Activated CD4-positive, alpha-beta T cell treated with anti-CD3 and anti-CD28 coated beads, Interleukin-2, amount 10 ng/mL, durations not matched to agents 7 days and 5 days (primary cell): ENCODE results near the gene GRID2. TPM values are rescaled to one million over a fixed set of nuclear protein-coding genes. Genes with fewer than 3 reads are reported as not detected.

Experiments used
- CTCF ChIA-PET: fragments of 350-600 bp; sonication (Branson Sonifier 250); formaldehyde crosslinking; loops from one replicate; lab custom pipeline; 2021; ENCODE audit warnings: antibody characterized with exemption; lab: Charles Lee
- POLR2A ChIA-PET: fragments of 350-600 bp; sonication (Branson Sonifier 250); formaldehyde crosslinking; loops from one replicate; lab custom pipeline; 2021; ENCODE audit warnings: antibody characterized with exemption; lab: Charles Lee
- DNase-seq: peaks from one replicate; pipeline ENCODE4 v3.0.0-alpha.2; 2020
- H3K27ac Mint-ChIP-seq: one replicate; pipeline ENCODE4 v1.8.0; 2021; ENCODE audit warnings: mild to moderate bottlenecking, moderate library complexity, mixed read lengths
- H3K27me3 Mint-ChIP-seq: one replicate; pipeline ENCODE4 v1.8.0; 2021; ENCODE audit warnings: mixed read lengths
- H3K36me3 Mint-ChIP-seq: one replicate; pipeline ENCODE4 v1.8.0; 2021; ENCODE audit warnings: low read depth, mixed read lengths
- H3K4me1 Mint-ChIP-seq: one replicate; pipeline ENCODE4 v1.8.0; 2021; ENCODE audit warnings: mixed read lengths
- H3K4me3 Mint-ChIP-seq: one replicate; pipeline ENCODE4 v1.8.0; 2021; ENCODE audit warnings: mild to moderate bottlenecking, moderate library complexity, mixed read lengths
- H3K9me3 Mint-ChIP-seq: one replicate; pipeline ENCODE4 v1.8.0; 2021; ENCODE audit warnings: mixed read lengths
- total RNA-seq, 2 experiments: library from RNA; stranded (reverse); gene quantifications; one replicate each; pipeline ENCODE4 v1.2.3, GENCODE V29; 2021

The GRID2 gene
- total RNA-seq, 2 experiments from 2014 or later, result not detected

DNA sequence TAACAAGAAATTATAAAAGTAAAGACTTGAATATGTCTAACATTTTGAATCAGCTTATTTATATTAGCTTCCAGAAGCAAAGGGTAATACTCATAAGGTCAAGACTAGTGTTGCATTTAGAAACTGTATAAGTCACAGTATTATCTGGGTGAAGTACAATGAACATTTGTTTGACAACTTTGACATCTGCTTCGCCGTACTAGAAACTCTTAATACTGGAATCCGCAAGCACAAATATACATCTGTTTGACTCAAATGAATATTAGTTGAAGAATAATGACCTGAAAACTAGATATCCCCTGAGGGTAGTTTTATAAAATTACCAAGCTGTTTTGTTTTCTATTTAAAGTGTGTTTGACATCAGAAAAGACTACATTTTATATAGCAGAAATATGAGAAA lies 1389.4 kb downstream of the GRID2 start:
- Mint-ChIP-seq H3K4me1 (no peaks in the 10 kb centered on the region), H3K36me3 (no peaks in the 10 kb centered on the region), H3K27me3 (no peaks in the 10 kb centered on the region), H3K27ac (no peak overlapping the region), H3K9me3 (no peaks in the 10 kb centered on the region), H3K4me3 (no peak overlapping the region)
- CTCF ChIA-PET, result no interaction called here
- POLR2A ChIA-PET, result no interaction called here
- no peak for DNase-seq

DNA sequence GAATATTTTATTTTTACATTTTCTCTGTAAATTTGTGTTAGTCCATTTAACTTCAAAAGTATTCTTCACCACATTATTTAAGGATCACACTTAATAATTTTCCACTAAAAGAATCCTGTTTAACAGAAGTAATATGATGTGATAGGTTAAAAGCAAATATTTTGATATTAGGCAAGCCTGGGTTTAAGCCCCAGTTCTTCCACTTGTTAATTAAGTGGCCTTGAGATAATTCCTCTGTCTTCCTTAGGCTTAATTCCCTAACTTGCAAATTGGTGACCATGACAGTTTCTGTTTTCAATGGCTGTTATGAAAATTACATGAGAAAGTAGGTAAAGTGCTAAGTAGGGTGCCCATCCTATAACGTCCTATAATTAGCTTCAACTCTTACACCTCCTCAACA lies 1394.9 kb downstream of the GRID2 start:
- Mint-ChIP-seq H3K36me3 (no peaks in the 10 kb centered on the region), H3K4me3 (no peak overlapping the region), H3K27ac (no peak overlapping the region), H3K4me1 (no peaks in the 10 kb centered on the region), H3K9me3 (no peaks in the 10 kb centered on the region), H3K27me3 (no peaks in the 10 kb centered on the region)
- DNase-seq, result no peak
- POLR2A ChIA-PET, result no interaction called here
- CTCF ChIA-PET, result no interaction called here

DNA sequence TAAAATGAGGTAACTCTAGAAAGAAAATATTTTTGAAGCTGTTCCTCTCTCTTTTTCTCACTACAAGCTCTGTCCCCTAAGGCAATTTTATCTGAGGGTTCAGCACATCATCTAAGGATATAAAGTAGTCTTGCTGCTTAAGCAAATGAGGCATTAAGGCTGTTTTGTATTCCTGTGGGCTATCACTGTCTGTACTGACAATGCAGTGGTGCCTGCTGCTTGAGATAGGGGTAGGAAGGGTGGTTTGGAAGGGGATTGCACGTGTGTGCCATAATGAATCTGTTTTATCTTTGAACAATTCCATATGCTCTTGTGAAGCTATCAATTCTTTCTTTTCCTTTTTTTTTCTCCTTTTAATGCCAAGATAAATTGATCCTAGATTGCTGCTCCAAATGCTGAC lies 1396.8 kb downstream of the GRID2 start:
- Mint-ChIP-seq H3K9me3 (no peaks in the 10 kb centered on the region), H3K36me3 (no peaks in the 10 kb centered on the region), H3K27me3 (no peaks in the 10 kb centered on the region), H3K4me1 (no peaks in the 10 kb centered on the region), H3K27ac (no peak overlapping the region), H3K4me3 (no peak overlapping the region)
- ChIA-PET POLR2A (no interaction called here), CTCF (no interaction called here)
- no peak for DNase-seq

DNA sequence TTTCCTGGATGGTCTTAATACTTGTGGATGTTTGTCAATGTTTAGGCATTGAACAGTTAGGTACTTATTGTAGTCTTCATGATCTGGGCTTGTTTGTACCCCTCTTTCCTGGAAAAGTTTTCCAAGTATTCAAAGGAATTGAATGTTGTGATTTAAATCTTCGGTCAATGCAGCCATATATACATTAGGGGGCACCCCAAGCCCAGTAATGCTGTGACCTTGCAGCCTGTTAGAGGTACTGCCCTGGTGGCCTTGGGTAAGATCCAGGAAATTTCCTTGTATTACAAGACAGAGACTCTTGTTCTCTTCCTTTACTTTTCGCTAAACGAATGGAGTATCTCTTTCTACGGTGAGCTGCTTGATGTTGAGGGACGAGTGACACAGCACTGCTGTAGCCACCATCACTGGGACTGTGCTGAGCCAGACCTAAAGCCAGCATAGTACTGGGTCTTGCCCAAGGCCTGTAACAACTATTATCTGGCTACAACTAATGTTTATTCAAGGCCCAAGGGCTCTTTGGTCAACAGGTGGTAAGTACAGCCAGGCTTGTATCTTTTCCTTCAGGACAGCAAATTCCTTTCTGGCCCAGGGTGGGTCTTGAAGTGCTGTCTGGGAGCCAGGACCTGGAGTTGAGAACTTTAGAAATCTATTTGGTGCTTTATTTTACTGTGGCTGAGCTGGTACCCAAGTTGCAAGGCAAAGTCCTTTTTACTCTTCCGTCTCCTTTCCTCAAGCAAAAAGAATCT lies 1406.5 kb downstream of the GRID2 start:
- POLR2A ChIA-PET, result no interaction called here

DNA sequence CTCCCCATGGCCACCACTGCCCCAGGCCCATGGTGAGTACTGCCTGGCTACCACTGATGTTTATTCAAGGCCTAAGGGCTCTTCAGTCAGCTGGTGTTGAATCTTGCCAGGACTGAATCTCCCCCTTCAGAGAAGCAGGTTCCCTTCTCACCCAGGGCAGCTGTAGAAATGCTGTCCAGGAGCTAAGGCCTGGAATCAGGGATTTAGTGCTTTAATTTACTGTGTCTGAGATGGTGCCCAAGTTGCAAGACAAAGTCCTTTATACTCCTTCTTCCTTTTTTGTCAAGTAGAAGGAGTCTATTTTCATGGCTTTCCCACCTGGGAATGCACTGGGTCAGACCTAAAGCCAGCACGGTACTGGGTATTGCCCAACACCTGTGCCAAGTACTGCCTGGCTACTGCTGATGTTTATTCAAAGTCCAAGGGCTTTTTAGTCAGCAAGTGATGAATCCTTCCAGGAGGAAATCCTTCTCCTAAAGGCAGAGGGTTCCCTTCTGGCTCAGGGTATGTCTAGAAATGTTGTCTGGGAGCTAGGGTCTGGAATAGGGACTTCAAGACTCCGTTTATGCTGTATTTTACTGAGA lies 1407.2 kb downstream of the GRID2 start:
- Mint-ChIP-seq H3K4me3 (no peak overlapping the region), H3K9me3 (no peaks in the 10 kb centered on the region), H3K36me3 (no peaks in the 10 kb centered on the region), H3K27me3 (no peaks in the 10 kb centered on the region), H3K27ac (no peak overlapping the region), H3K4me1 (no peaks in the 10 kb centered on the region)
- POLR2A ChIA-PET, result no interaction called here
- DNase-seq, result no peak
- CTCF ChIA-PET, result no interaction called here

More for the DNA sequence above, 1406.5 kb downstream of the GRID2 start:
- Mint-ChIP-seq H3K4me1 (no peaks in the 10 kb centered on the region), H3K9me3 (no peaks in the 10 kb centered on the region), H3K36me3 (no peaks in the 10 kb centered on the region), H3K4me3 (no peak overlapping the region), H3K27me3 (no peaks in the 10 kb centered on the region), H3K27ac (no peak overlapping the region)
- DNase-seq, result no peak
- CTCF ChIA-PET, result no interaction called here

DNA sequence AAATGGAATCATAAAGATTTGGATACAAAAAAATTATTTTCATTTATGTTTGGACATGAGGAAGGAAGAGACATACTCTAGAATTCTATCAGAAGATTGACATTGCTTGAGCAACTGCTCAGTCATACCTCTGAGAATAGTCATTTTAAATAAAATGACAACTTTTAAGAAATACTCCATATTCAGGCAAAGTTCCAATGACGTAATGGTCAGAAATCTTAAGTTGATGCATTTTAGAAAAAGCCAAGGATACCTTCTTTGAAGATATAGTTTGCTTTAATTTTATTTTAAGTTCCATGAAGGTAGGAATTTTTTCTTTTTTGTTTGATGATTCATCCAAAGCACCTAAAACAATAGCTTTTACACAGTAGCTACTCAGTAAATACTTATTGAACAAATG lies 1414.5 kb downstream of the GRID2 start:
- Mint-ChIP-seq H3K4me3 (no peak overlapping the region), H3K4me1 (no peaks in the 10 kb centered on the region), H3K27ac (no peak overlapping the region), H3K27me3 (no peaks in the 10 kb centered on the region), H3K9me3 (no peaks in the 10 kb centered on the region), H3K36me3 (no peaks in the 10 kb centered on the region)
- no peak for DNase-seq
- CTCF ChIA-PET, result no interaction called here
- POLR2A ChIA-PET, result no interaction called here

DNA sequence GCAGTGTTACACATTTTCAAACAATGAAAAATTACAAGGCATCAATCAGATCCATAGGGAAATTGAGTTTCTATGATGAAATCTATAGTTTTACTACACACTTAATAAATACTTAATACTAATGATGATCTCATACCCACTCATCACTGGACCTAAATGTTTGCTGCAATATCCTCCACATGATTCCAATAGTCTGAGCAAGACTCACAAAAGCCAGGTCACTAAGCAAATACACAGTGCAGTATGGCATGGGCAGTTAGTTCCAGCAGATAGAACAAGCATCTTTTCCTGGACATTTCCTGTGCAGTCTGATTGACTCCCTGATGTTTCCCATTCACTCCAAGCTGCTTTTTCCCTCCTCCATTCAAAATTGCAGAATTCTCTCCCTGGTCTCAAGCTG lies 1415.8 kb downstream of the GRID2 start:
- ChIA-PET CTCF (no interaction called here), POLR2A (no interaction called here)
- Mint-ChIP-seq H3K27me3 (no peaks in the 10 kb centered on the region), H3K9me3 (no peaks in the 10 kb centered on the region), H3K27ac (no peak overlapping the region), H3K4me3 (no peak overlapping the region), H3K36me3 (no peaks in the 10 kb centered on the region), H3K4me1 (no peaks in the 10 kb centered on the region)
- DNase-seq, result no peak

DNA sequence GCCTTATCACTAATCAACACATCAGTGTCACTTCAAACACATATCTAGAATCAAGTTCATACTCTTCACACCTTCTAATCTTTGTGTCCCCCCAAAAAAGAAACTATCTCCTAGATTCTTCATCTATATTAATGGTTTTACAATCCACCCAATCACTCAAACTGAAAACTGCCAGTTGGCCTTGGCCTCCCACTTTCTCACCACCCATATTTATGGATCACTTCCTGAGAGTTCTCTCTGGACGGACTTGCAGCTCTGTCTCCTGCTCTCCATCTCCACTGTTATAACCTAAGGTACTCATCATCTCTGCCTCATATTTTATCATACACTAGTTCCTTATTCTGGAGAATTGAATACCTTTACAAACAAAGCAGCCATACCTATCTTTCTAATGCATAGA lies 1418.7 kb downstream of the GRID2 start:
- POLR2A ChIA-PET, result no interaction called here
- Mint-ChIP-seq H3K36me3 (no peaks in the 10 kb centered on the region), H3K27me3 (no peaks in the 10 kb centered on the region), H3K27ac (no peak overlapping the region), H3K9me3 (no peaks in the 10 kb centered on the region), H3K4me3 (no peak overlapping the region), H3K4me1 (no peaks in the 10 kb centered on the region)
- no peak for DNase-seq
- CTCF ChIA-PET, result no interaction called here

DNA sequence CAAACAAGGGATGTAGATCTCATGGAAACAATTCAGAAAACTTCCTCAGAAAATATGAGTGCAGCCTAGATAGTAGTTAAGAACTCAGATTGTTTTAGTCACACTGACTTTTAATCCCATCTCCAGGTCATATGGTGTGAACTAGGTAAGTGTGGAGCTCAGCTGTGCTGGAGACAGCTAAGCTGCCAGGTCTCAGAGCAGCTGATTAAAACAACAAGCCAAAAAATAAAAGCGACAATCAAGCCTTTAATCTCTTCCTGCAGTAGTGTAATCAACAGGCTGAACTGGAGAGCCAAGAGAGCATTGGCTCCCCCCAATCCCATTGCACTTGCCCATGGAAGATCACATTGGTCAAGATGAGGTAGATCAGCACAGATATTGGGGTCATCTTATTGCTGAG lies 1426.5 kb downstream of the GRID2 start:
- Mint-ChIP-seq H3K9me3 (no peaks in the 10 kb centered on the region), H3K4me3 (no peak overlapping the region), H3K27me3 (no peaks in the 10 kb centered on the region), H3K36me3 (no peaks in the 10 kb centered on the region), H3K4me1 (no peaks in the 10 kb centered on the region), H3K27ac (no peak overlapping the region)
- CTCF ChIA-PET, result no interaction called here
- POLR2A ChIA-PET, result no interaction called here
- DNase-seq, result no peak

DNA sequence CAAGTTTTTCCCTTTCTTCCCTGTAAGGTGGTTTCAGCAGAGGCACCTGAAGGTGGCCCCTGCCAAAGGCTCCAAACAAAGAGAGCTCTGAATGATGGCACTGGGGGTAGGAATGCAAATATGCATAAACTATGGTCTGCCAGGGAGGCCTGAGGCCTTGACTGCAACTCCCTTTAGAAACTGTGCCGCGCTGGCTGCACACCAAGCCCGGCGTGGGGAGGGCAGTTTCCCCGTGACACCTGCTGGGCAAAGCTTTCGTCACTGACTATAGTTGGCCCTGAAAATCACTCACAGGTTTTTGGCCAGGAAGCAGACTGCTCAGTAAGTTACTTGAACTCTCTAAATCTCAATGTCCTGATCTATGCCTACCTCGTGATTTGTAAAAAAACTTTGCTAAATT lies 1427.0 kb downstream of the GRID2 start:
- Mint-ChIP-seq H3K36me3 (no peaks in the 10 kb centered on the region), H3K9me3 (no peaks in the 10 kb centered on the region), H3K4me1 (no peaks in the 10 kb centered on the region), H3K27me3 (no peaks in the 10 kb centered on the region), H3K27ac (no peak overlapping the region), H3K4me3 (no peak overlapping the region)
- ChIA-PET POLR2A (no interaction called here), CTCF (interaction anchor here (1.4 kb wide), 1 partner anchor 12 kb away, joined by 3 read pairs; no protein-coding TSS in a partner anchor)
- no peak for DNase-seq

DNA sequence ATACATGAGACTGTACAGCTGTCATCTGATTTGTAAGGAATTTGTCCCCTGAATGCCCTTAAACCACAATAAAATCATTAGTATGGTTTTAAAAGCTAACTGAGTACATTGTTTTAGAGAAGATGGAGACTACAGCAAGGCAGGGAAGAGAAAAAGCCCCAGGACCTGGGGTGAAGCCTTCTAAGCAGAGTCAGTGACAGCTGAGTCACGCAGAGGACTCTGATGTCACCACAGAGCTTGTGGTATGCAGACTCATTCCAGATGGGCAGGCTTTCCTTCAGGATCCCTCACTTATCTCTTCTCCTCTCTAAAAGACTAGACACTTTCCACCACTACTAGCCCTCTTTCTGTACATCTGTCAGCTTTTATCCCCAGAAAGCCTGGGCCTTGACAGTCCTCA lies 1427.7 kb downstream of the GRID2 start:
- H3K27ac Mint-ChIP-seq, result no peak overlapping the region
- ChIA-PET CTCF (interaction anchor here (1.4 kb wide), 1 partner anchor 11 kb away, joined by 3 read pairs; no protein-coding TSS in a partner anchor), POLR2A (no interaction called here)
- H3K4me1 Mint-ChIP-seq, result no peaks in the 10 kb centered on the region
- H3K4me3 Mint-ChIP-seq, result no peak overlapping the region
- DNase-seq, result no peak
- no peaks in the 10 kb centered on the region for H3K9me3 Mint-ChIP-seq
- H3K36me3 Mint-ChIP-seq, result no peaks in the 10 kb centered on the region
- H3K27me3 Mint-ChIP-seq, result no peaks in the 10 kb centered on the region

DNA sequence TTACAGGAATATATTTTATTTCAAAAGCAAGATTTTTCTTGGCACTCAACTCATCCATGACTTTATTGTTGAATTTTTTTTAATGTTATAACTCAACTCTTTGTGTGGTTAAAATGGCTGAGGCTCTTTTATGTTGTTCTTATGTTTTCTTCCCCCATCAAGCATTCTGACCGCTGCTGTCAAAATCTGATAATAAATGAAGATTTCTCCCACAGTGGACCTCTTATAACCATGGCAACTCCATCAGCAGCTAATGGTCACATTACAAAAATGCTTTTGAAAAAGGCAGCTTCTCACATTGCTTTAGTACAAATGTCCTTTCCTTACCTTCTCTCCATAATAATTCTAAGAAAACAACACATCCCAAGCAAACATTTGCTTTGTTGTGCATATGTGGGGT lies 1428.7 kb downstream of the GRID2 start:
- H3K27me3 Mint-ChIP-seq, result no peaks in the 10 kb centered on the region
- H3K27ac Mint-ChIP-seq, result no peak overlapping the region
- ChIA-PET CTCF (no interaction called here), POLR2A (no interaction called here)
- no peaks in the 10 kb centered on the region for H3K9me3 Mint-ChIP-seq
- H3K36me3 Mint-ChIP-seq, result no peaks in the 10 kb centered on the region
- H3K4me1 Mint-ChIP-seq, result no peaks in the 10 kb centered on the region
- H3K4me3 Mint-ChIP-seq, result no peak overlapping the region
- no peak for DNase-seq

DNA sequence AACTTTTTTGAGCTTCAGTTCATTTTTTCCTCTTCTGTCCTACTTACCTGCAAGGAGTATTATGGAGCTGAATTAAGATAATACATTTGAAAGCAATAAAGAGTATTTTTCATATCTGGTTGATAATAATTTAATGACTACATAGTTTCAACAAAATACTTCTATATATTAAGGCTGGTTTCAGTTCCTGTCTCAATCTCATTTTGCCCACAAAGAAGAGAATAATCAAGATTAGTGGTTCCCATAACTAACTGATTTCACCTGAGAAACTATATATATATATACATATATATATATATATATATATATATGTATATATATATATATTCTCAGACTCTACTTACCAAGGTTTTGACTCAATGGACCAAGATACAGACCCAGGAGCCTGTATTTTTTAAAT lies 1437.1 kb downstream of the GRID2 start:
- ChIA-PET CTCF (no interaction called here), POLR2A (no interaction called here)
- DNase-seq, result no peak
- Mint-ChIP-seq H3K4me1 (no peaks in the 10 kb centered on the region), H3K9me3 (no peaks in the 10 kb centered on the region), H3K4me3 (no peak overlapping the region), H3K27me3 (no peaks in the 10 kb centered on the region), H3K36me3 (no peaks in the 10 kb centered on the region), H3K27ac (no peak overlapping the region)

DNA sequence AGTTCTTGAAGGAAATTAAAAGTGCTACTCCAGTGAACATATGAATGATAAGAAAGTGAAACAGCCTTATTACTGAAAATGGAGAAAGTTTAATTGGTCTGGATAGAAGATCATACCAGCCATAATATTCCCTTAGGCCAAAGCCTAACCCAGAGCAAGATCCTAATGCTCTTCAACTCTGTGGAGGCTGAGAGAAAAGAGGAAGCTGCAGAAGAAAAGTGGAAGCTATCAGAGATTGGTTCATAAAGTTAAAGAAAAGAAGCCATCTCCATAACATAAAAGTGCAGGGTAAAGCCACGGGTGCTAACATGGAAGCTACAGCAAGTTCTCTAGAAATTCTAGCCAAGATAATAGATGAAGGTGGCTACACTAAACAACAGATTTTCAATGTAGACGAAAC lies 1439.3 kb downstream of the GRID2 start:
- Mint-ChIP-seq H3K27me3 (no peaks in the 10 kb centered on the region), H3K4me1 (no peaks in the 10 kb centered on the region), H3K36me3 (no peaks in the 10 kb centered on the region), H3K27ac (no peak overlapping the region), H3K4me3 (no peak overlapping the region), H3K9me3 (no peaks in the 10 kb centered on the region)
- ChIA-PET CTCF (no interaction called here), POLR2A (no interaction called here)
- no peak for DNase-seq
